ENCODE measurements around the gene POLDIP2.

GRCh38 chr17:28335201-28335958, 21.9 kb downstream of the POLDIP2 start, which contains the start of the genes IFT20 and TNFAIP1:
- TF ChIP-seq EZH2 (IDR thresholded peaks at IDR 0.05; ENCODE audit: borderline replicate concordance, insufficient read depth, low read depth, low read length, poor library complexity, severe bottlenecking) (no peak), CTCF (IDR thresholded peaks at IDR 0.05) (no peak)
